ENCODE measurements around the gene LIMS4. TPM values are rescaled to one million over a fixed set of nuclear protein-coding genes. Genes with fewer than 3 reads are reported as not detected.
"Not testable (repeated sequence)": the region's sequence is repeated elsewhere in the genome, so short reads cannot be mapped to it uniquely, and the experiment has no call there.

The LIMS4 gene
- total RNA-seq, 1 experiment from 2014 or later = 1.1 TPM

DNA sequence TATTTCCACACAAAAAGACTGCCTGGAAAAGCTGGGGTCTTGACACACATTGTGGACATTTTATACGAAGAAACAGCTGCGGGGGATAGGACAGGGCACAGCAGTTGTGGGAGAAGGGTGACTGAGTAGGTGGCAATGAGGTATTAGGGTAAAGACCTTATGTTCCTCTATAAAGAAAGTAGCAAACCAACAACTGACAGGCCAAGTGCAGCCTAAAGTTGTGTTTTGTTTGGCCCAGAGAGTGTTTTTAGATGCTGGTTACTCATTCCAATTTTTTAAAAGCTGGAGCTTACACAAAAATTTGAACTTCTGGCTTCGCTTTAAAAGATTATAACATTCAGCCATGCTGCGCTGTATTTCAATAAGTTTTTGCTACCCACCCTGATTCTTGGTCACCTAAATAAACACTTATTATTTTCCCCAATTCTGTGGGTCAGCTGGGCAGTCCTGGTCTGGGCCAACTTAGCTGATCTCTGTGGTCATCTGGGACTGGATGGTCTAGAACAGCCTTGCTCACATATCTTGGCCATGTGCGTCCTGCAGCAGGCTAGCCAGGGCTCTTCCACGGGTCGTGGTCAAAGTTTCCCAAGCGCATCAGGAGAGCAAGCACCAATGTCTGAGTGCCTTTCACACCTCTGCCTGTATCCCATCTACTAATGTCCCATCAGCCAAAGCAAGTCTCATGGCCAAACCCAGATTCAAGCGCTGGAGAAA lies 51.8 kb downstream of the LIMS4 start:
- POLR2A ChIA-PET; H3K9me3 ChIP-seq (ENCODE audit: control insufficient read depth in 1 of 2, insufficient read depth in 1 of 2, low read depth in 1 of 2, low read length in 2 of 2); BruUV-seq (replicated peaks); intact Hi-C loops (cut with micrococcal nuclease); H3K4me1 ChIP-seq (ENCODE audit: control insufficient read depth in 1 of 2, insufficient read depth in 2 of 2, low read length in 2 of 2); H3K79me2 ChIP-seq (ENCODE audit: insufficient read depth, low read length); DNase-seq (ENCODE audit: low read depth, low spot score); H3K36me3 ChIP-seq (ENCODE audit: control insufficient read depth in 1 of 2, insufficient read depth in 2 of 2, low read length in 2 of 2); H3K27me3 ChIP-seq (ENCODE audit: insufficient read depth, low read length); ATAC-seq; H3K27ac ChIP-seq (ENCODE audit: low read depth, low read length); H3K9ac ChIP-seq (ENCODE audit: low read length); H3K9me2 ChIP-seq (ENCODE audit: insufficient read depth); RAD21 ChIA-PET (ENCODE audit: low non-redundant PET in 1 of 2, low total read pairs in 2 of 2, uncharacterized antibody in 2 of 2, unreplicated experiment in 2 of 2); H2AFZ ChIP-seq (ENCODE audit: low read depth, low read length, poor library complexity, severe bottlenecking); H3K4me3 ChIP-seq (replicated peaks in 1 of 2; ENCODE audit: low read depth in 1 of 2, low read length in 2 of 2); CTCF ChIA-PET; H4K20me1 ChIP-seq (ENCODE audit: insufficient read depth); H3K4me2 ChIP-seq (ENCODE audit: low read length): not testable (repeated sequence)

DNA sequence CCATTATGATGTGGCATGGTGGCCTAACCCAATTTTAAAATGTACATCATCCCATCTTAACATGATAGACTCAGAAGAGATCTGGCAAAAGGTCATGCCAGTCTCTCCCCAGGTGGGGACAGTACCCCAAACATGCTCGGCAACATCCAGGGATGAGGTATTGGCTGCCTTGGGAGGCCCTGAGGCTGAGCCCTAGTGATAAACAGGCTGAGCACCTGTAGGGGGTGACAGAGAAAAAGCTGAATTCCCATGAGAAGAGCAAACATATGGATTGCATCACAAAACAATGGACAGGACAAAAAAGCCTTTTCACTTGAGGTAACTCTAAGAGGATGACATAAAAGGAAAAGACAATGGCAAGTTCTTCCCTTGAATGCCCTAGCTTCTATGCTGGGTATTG lies 65.5 kb downstream of the LIMS4 start:
- intact Hi-C loops (cut with micrococcal nuclease); H3K9me2 ChIP-seq (ENCODE audit: insufficient read depth); RAD21 ChIA-PET (ENCODE audit: low non-redundant PET in 1 of 2, low total read pairs in 2 of 2, uncharacterized antibody in 2 of 2, unreplicated experiment in 2 of 2); H3K4me3 ChIP-seq (replicated peaks in 1 of 2; ENCODE audit: low read depth in 1 of 2, low read length in 2 of 2); CTCF ChIA-PET; BruUV-seq (replicated peaks); H3K4me1 ChIP-seq (ENCODE audit: control insufficient read depth in 1 of 2, insufficient read depth in 2 of 2, low read length in 2 of 2); H3K27me3 ChIP-seq (ENCODE audit: insufficient read depth, low read length); POLR2A ChIA-PET; H2AFZ ChIP-seq (ENCODE audit: low read depth, low read length, poor library complexity, severe bottlenecking); H3K79me2 ChIP-seq (ENCODE audit: insufficient read depth, low read length); H3K27ac ChIP-seq (ENCODE audit: low read depth, low read length); H3K9ac ChIP-seq (ENCODE audit: low read length); DNase-seq (ENCODE audit: low read depth, low spot score); H3K36me3 ChIP-seq (ENCODE audit: control insufficient read depth in 1 of 2, insufficient read depth in 2 of 2, low read length in 2 of 2); H3K4me2 ChIP-seq (ENCODE audit: low read length); H4K20me1 ChIP-seq (ENCODE audit: insufficient read depth); H3K9me3 ChIP-seq (ENCODE audit: control insufficient read depth in 1 of 2, insufficient read depth in 1 of 2, low read depth in 1 of 2, low read length in 2 of 2): not testable (repeated sequence)
- ATAC-seq = peak; percentile 57

DNA sequence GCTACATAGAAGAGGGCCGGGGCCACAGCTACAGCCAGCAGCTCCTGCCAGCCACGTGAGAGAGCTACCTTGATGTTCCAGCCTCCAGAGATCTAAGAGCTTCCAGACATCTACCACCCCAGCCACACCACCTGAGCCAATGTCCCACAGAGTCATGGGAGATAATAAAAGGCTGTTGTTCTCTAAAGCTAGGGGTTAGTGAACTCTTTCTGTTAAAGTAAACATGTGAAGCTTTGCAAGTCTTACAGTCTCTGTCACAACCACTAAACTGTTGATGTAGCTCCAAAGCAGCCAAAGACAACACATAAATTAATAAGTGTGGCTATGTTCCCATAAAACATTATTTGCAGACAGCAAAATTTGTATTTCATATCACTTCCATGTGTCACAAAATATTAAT lies 67.6 kb downstream of the LIMS4 start:
- H3K4me1 ChIP-seq (ENCODE audit: control insufficient read depth in 1 of 2, insufficient read depth in 2 of 2, low read length in 2 of 2); CTCF ChIA-PET; H4K20me1 ChIP-seq (ENCODE audit: insufficient read depth); POLR2A ChIA-PET; H3K9me2 ChIP-seq (ENCODE audit: insufficient read depth); H2AFZ ChIP-seq (ENCODE audit: low read depth, low read length, poor library complexity, severe bottlenecking); RAD21 ChIA-PET (ENCODE audit: low non-redundant PET in 1 of 2, low total read pairs in 2 of 2, uncharacterized antibody in 2 of 2, unreplicated experiment in 2 of 2); DNase-seq (ENCODE audit: low read depth, low spot score); intact Hi-C loops (cut with micrococcal nuclease); H3K36me3 ChIP-seq (ENCODE audit: control insufficient read depth in 1 of 2, insufficient read depth in 2 of 2, low read length in 2 of 2); H3K9ac ChIP-seq (ENCODE audit: low read length); H3K27me3 ChIP-seq (ENCODE audit: insufficient read depth, low read length); H3K79me2 ChIP-seq (ENCODE audit: insufficient read depth, low read length); H3K27ac ChIP-seq (ENCODE audit: low read depth, low read length); H3K4me3 ChIP-seq (replicated peaks in 1 of 2; ENCODE audit: low read depth in 1 of 2, low read length in 2 of 2); H3K9me3 ChIP-seq (ENCODE audit: control insufficient read depth in 1 of 2, insufficient read depth in 1 of 2, low read depth in 1 of 2, low read length in 2 of 2); BruUV-seq (replicated peaks); ATAC-seq; H3K4me2 ChIP-seq (ENCODE audit: low read length): not testable (repeated sequence)

DNA sequence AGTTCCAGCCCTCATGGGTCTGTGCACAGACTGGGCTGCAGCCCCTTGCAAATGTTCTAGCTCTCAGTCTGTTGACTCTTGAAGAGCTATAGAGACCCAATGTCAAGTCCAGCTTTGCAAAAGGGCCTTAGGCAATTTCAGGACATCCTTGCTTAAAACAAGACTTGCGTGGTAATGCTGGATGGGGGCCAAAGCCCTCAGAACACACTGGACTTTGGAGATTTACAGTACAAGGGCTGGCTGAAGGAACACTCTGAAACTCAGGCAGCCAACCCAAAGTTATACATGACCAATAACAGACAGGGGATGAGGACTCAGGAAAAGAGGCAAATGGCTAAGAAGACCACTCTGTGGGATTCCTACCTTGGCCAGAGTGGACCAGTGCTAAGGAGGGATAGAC lies 68.4 kb downstream of the LIMS4 start:
- H3K27ac ChIP-seq (ENCODE audit: low read depth, low read length); H4K20me1 ChIP-seq (ENCODE audit: insufficient read depth); H2AFZ ChIP-seq (ENCODE audit: low read depth, low read length, poor library complexity, severe bottlenecking); H3K9me2 ChIP-seq (ENCODE audit: insufficient read depth); H3K27me3 ChIP-seq (ENCODE audit: insufficient read depth, low read length); H3K36me3 ChIP-seq (ENCODE audit: control insufficient read depth in 1 of 2, insufficient read depth in 2 of 2, low read length in 2 of 2); H3K4me3 ChIP-seq (replicated peaks in 1 of 2; ENCODE audit: low read depth in 1 of 2, low read length in 2 of 2); POLR2A ChIA-PET; H3K4me2 ChIP-seq (ENCODE audit: low read length); H3K9ac ChIP-seq (ENCODE audit: low read length); H3K9me3 ChIP-seq (ENCODE audit: control insufficient read depth in 1 of 2, insufficient read depth in 1 of 2, low read depth in 1 of 2, low read length in 2 of 2); intact Hi-C loops (cut with micrococcal nuclease); H3K4me1 ChIP-seq (ENCODE audit: control insufficient read depth in 1 of 2, insufficient read depth in 2 of 2, low read length in 2 of 2); ATAC-seq; H3K79me2 ChIP-seq (ENCODE audit: insufficient read depth, low read length); BruUV-seq (replicated peaks); DNase-seq (ENCODE audit: low read depth, low spot score); RAD21 ChIA-PET (ENCODE audit: low non-redundant PET in 1 of 2, low total read pairs in 2 of 2, uncharacterized antibody in 2 of 2, unreplicated experiment in 2 of 2); CTCF ChIA-PET: not testable (repeated sequence)
